Stimulated activated CD4-positive, alpha-beta T cell treated with anti-CD3 and anti-CD28 coated beads, TNF-alpha, amount 100 ng/mL, for 4 hours (primary cell): ENCODE results near the gene SLC25A45.

ENCODE experiments used
- DNase-seq, 3 experiments: peaks; one replicate each; pipeline ENCODE4 v3.0.0-alpha.2; 2020; ENCODE audit warnings: low read depth in 3 of 3

Gene SLC25A45

DNA sequence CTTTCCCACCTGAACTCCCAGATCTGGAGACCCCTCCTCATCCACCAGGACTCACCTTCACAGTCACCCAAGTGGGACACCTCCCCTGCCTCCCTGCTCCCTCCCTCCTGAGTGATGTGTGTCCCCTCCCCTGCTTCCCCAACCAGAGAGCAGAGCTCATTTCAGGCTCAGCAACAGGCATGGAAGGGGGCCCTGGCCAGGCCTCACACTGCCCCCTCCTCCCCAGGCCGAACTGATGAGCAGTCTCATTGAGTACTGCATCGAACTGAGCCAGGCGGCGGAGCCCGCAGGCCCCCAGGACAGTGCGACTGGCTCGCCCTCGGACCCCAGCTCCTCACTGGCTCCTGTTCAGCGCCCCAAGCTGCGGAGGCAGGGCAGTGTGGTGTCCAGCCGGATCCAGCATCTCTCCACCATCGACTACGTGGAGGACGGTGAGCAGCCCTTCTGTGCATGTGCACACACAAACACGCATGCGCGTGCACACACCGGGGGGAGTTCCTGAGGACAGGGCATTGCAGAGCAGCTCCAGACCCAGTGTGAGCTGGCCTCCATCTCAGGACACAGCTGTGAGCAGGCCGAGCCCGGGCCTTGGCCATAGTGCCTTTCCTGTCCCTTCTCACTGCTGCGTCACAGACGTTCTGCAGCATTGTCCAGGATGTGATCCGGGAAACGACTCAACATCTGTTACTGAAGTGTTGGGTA lies 22.3 kb upstream of the SLC25A45 start:
- no peak for DNase-seq

DNA sequence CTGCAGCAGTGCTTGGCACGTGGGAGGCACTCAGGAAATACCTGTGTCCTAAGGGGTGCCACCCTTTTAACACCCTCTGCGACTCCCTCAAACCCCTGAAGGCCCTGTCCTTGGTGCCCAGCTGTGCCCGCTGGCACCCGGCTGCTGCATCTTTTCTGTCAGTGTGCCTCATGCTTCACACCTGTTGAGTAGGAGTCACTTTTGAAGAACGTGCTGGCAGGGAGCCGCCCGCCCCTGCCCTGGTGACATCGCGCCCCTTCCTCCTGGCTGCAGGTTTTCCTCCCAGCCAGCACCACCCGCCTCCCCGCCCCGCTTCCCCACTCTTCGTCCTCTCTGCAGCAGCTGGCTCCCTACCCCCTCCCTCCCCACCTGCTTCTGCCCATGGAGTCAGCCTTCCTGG lies 21.8 kb upstream of the SLC25A45 start:
- no peak for DNase-seq

DNA sequence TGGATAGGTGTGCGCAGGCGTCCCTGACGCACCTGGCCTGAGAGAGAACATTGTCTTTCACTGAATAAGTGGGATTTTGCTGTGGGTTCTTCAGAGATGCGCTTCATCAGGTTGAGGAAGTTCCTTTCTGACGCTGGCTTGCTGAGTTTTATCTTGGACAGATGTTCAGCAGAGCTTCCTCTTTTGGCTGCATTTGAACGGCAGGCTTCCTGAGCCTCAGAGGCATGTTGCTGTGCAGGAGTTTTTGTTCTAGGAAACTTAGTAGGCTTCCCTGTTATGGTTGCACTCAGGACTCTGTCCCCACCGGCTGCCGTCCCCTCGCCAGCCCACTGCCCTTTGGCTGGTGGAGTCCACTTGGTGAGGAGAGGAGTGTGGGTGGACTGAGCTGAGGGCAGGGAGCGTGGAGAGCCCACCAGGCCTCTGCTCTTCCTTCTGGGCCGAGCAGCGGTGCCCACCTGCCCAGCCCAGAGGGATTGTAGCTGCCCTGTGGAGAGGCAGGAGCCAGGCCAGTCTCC lies 21.2 kb upstream of the SLC25A45 start:
- DNase-seq, result no peak

DNA sequence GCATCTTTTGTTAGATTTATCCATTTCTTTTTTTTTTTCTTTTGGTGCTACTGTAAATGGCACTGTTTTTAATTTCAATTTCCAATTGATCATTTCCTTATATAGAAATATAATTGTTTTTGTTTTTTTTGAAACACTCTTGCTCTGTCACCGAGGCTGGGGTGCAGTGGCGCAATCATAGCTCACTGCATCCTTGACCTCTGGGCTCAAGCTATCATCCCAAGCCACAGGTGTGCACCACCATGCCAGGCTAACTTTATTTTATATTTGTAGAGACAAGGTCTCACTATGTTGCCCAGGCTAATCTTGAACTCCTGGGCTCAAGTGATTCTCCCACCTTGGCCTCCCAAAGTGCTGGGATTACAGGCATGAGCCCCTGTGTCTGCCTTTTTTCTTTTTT lies 20.3 kb upstream of the SLC25A45 start:
- no peak for DNase-seq

DNA sequence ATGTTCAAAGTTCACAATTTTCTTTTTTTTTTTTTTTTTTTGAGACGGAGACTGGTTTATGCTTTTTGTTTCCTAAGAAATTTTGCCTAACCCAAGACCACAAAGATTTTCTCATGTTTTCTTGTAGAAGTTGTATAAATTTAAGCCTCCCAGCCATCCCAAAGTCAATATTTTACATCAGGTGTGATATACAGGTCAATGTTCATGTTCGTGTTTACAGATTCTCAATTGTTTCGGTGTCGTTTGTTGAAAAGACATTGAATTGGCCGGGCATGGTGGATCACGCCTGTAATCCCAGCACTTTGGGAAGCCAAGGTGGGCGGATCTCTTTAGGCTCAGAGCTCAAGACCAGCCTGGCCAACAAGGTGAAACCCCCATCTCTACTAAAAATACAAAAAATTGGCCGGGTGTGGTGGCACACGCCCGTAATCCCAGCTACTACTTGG lies 19.4 kb upstream of the SLC25A45 start:
- DNase-seq, result no peak

DNA sequence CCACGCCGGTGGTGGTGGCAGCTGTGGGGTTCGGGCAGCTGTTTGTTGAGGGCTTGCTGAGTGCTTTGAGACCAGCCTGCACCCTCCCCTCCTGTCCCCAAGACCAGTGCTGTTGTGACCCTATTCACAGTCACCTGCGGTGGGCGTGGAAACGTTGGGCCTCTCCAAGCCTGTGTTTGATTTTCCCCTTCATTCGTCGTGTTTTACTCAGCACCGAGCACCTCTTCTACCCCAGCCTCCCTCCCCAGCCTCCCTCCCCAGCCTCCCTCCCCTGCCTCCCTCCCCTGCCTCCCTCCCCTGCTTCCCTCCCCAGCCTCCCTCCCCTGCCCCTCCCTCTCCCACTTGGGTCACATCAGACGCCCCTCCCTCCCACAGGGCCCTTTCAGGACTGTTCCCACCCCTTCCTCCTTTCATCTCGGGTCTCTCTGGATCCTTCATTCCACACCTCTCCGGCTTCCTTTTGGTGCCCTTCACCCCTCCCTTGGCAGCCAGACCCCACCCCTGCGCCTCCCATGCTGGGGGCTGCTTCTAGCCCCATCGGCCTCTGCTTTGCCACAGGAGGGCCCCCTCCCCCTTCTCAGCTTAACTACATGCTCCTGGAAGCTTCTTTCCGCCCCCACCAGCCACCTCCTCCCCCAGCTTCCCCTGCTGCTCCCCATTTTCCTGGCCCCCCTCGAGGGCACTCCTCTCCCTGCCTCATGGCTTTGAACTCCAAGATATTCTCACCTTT lies 18.8 kb upstream of the SLC25A45 start:
- no peak for DNase-seq

DNA sequence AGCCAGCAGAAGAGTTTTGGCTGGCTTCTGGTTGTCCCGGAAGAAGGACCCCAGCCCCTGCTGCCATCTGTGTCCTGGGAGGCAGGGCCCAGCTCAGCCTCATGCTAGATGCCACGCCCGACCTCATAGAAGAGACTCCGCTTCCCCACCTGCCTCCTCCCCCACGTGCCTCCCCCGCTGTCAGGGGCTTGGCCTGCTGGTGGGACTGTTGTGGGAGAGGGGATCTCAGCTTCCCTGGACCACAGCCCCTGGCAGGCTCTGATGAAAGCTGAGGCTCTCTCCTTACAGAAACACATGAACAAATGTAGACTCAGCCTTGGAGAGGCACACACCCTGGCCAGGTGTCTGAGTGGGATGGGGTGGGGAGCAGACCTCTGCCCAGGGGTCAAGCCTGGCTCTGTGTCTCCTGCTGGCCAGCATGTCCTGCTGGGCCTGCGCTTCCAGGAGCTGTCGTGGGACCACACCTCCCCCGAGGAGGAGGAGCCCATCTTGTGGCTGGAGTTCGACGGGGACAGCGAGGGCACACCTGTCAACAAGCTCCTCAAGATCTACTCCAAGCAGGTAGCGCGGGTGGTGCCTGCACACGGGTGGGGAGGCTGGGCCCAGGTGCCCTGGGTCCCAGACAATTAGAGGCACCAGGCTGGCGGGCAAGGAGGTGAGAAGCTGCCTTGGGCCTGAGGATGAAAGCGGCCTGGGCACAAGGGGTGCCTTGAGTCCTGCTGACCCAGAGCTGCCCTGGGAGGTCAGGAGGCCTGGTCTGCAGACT lies 18.0 kb upstream of the SLC25A45 start:
- DNase-seq, result no peak

DNA sequence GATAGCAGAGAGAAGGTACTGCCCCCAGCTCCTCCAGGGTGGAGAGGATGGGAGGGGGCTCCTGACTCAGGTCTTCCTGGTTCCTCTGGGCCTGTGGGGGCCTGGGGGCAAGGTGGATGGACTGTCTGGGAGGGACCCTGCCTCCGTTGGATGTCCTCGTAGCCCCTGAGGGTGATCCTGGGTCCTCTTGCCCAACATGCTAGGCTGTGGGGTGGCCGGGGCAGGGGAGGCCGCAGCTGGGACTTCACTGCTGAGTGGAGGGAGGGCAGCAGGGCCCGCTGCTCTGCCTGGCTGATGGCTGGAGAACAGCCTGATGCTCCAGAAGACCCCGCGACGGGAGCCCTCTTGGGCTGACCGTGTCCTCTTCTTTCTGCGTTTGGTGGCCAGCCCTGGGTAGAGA lies 17.4 kb upstream of the SLC25A45 start:
- DNase-seq, result no peak

DNA sequence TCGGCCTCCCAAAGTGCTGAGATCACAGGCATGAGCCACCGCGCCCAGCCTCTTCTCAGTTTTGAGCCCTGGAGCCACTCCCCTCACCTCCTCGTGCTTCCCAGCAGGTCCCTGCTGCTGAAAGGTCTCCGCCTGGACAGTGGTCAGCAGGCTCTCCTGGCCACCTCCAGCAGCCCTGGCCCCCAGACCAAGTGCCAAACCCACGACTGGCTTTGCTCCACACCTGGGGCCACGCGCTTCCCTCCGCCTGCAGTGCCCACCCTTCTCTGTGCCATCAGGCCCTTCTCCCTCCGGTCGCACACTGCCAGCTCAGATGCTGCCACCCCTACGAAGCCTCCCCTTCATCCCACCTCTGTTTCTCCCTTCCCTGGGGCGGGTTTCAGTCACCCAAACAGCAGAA lies 16.8 kb upstream of the SLC25A45 start:
- DNase-seq, result no peak

DNA sequence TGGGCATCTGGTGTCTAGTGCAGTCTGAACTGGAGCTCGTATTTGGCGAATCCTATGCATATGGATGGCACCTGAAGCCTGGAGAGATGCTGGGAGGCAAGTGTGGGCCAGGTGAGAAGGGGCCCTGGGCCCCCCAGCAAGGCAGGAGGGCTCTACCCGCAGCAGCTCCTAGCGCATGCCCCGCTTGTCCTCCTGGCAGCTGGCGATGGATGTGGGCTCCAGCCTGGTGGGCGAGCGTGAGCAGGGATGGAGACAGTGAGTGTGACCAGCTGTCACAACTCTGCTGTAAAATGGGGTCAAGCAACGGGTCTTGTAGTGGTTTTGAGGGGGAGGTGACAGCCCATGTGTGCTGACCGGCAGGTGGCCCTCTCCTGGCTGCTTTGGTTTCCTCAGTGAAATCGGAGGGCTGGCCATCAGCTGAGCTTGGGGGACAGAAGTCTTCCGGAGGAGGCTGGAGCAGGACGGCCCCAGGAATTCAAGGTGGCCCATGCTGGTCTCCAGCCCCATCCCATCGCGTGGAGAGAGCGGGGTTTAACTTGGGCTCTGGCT lies 16.0 kb upstream of the SLC25A45 start:
- no peak for DNase-seq

DNA sequence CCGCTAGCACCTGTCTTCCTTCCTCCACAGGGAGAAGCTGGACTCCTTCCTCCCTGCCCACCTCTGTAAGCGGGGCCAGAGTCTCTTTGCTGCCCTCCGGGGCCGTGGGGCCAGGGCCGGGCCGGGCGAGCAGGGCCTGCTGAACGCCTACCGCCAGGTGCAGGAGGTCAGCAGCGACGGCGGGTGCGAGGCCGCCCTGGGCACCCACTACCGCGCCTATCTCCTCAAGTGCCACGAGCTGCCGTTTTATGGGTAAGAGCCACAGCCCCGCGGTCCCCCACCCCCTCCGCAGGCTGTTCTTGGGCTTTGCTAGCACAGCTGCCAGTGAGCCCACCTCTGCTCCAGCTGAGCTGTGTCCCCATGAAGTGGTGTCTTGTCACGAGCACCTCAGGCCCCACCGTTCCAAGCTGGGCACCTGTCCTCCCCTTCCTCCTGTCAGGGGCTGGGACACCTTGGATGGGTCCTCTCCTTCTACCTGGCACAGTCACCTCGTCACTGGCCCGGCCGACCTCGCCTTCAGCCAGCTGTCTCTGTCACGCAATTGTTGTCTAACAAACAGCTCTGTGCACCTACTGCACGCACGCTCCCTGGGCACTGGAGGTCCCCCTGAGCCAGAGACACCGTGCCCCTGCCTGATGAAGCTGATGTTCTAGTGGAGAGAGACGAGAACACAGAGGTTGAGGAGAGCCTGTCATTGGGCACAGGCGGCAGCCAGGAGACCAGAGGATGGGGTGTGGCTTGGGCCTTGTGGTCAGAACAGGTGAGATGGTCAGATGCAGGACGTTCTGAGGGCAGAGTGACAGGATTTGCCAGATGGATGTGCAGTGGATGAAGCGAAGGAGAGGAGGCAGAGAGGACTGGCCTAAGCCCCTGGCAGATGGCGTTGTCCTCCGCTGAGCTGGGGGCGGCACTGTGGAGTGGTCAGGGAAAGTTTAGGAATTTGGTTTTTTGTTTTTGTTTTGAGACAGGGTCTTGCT lies 14.6 kb upstream of the SLC25A45 start:
- DNase-seq, result no peak

DNA sequence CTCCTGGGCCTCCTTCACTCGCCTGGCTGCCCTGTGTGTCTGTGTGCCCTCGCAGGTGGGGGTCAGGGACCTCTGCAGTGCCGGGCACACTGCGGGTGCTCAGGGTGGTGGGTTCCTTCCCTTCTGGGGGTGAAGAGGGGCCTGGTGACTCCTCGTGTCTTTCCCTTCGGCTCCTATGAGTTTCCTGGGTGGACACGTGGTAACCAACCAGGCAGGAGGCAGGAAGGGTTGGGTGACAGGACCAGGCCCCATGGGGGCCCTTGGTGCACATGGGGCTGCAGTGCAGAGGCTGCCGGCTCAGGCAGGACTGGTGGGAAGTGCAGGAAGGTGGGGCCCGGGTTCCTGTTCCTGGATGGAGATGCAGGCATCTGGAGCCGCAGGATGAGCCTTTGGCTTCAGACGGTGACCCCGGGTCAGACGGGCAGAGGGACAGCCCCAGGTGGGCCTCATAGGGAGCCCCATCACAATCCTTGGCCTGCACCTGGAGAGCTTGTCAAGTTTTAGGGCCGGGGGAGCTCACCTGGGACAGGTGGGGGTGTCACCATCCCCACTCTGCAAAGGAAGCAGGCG lies 13.6 kb upstream of the SLC25A45 start:
- no peak for DNase-seq

DNA sequence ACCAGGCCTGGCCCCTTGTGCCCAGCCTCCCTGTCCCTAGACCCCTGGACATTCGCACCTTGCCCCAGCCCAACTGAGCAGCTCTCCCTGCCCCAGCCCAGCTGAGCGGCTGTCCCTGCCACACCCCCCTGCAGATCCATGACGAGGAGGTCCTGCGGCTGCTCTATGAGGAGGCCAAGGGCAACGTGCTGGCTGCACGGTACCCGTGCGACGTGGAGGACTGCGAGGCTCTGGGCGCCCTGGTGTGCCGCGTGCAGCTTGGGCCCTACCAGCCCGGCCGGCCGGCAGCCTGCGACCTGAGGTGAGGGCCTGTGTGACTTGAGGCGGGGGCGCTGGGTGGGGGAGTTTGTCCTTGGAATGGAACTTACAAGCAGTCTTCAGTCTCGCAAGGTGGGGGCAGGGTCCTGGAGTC lies 11.7 kb upstream of the SLC25A45 start:
- no peak for DNase-seq

DNA sequence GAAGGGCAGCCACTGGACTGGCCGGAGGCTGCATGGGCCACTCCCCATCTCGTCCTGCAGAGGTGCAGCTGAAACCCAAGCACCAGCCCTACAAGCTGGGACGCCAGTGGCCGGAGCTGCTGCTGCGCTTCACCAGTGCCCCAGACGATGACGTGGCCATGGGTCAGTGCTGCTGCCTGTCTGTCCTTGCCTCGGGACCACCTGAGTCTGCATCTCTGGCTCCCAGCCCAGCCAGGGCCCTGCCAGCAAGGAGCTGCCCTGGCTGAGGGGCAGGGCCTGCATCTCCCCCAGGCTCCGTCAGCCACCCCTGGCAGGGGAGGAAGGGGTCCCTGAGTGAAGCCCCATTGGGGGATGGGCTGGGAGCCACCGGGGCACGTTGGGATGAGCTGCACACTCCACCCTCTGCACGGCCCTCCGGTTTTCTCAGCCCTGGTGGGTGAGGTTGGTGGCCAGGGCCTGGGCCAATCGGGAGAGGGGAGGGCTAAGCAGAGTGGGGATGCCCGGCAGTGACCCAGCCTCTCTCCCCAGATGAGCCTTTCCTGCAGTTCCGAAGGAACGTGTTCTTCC lies 11.2 kb upstream of the SLC25A45 start:
- no peak for DNase-seq

DNA sequence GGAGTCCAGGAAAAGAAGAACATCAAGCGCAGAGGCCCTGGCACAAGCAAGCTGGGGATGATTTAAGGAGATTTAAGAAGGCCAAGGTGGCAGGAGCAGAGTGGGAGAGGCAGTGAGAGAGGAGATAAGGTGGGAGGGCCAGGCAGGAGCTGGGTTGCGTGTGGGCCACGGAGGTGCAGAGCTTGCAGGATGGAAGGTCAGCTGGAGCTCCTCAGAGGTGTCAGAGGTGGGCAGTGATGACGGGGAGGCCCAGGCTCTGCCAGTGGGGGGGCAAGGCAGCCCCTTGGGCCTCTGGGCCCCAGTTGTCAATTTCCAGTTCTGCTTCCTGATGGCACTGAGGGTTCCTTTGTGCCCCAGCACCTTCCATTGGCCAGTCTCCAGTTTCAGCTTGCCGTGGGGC lies 10.5 kb upstream of the SLC25A45 start:
- no peak for DNase-seq

DNA sequence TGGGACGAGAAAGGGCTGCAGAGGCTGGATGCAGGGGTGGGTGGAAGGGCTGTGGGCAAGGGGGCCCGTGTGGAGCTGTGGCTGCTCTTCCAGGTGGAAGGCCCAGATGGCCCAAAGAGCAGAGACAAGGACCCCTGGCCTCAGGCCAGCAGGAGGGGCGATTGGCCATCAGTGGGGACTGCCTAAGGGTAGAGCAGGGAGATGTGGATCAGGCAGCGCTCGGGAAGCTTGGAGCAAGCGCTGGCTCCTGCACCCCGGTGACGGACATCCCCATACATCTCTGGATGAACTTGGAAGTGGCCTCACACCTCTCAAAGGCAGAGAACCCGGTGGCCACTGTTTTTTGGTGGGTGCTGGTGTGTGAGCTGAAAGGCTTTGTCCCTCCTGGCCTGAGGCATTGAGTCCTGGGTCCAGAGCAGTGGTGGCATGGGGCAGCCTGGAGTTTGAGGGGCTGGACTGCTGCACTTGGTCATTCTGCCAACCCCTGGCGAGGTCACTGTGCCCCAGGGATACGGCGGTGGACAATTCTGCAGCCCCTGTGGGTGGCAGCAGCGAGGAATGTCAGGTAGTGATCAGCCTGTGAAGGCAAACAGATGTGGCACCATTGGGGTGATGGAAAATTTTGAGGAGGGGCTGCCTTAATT lies 9.9 kb upstream of the SLC25A45 start:
- no peak for DNase-seq

DNA sequence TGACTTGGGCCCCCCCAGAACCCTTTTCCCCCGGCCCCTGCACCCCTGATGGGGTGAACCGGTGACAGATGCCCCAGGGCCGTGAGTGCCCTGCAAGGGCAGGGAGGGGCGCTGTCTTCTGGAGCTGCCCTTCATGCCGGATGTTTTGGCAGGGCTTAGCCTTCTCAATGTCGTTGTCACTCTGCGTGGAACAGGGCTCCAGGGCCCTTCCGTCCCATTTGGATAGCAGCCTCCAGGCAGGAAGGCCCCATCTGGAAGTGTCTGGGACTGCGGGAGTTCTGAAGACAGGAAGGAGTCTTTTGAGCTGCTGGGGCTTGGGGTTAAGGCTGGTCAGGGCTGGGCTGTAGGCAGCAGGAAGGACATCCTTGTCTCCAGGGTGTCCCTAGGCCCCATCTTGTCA lies 8.6 kb upstream of the SLC25A45 start:
- no peak for DNase-seq

DNA sequence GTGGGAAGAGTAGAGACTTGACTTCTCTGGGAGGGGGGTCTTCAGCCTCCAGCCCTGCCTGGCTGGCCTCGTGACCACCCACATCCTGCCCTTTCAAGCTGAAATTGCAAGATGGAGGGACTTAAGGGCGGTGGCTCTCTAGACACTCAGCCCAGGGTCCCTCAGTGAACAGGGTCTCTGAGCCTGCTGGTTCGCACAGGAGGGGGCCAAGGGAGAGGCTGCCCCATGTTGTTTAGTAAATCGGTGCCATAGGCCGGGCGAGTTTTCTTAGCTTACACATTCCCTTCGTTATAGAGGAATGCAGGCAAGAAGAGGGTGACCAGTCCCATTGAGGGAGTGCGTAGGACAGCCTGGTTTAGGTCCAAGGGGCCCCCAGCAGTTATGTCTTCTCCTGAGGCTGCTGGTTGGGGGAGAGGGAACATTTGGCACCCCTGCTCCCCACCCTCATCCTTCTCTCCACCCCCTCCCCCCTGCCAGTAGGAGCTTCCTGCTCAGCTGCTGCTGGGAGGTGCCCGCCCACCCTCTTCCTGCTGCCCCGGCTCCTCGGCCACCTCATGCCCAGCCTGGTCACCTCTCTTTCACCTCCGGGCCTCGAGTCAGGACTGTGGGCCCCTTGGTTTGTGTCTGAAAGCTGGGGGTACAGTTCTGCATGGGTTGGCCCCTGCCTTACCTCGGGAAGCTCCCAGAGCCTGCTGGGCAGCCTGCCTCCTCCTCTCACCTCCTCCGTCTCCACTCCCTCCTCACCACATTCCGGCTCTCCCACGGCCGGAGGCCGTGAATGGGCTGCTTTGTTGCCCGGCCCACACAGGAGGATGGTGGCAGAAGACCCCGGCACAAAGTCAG lies 7.9 kb upstream of the SLC25A45 start:
- no peak for DNase-seq
